Neutrophil (primary cell): ENCODE results near the gene SAA2.
"Not testable (repeated sequence)": the region's sequence is repeated elsewhere in the genome, so short reads cannot be mapped to it uniquely, and the experiment has no call there.

ENCODE experiments used
- H3K27ac ChIP-seq: fragments of 200-600 bp; sonication (generic); 2 replicates; pipeline ENCODE4 v1.5.1; 2016; ENCODE audit warnings: mild to moderate bottlenecking, moderate library complexity
- H3K27me3 ChIP-seq: fragments of 200-600 bp; sonication (generic); 2 replicates; pipeline ENCODE4 v1.6.0; 2016; ENCODE audit warnings: mild to moderate bottlenecking
- H3K36me3 ChIP-seq: fragments of 200-600 bp; sonication (generic); 2 replicates; pipeline ENCODE4 v1.5.1; 2017
- H3K4me1 ChIP-seq, 2 experiments: fragments of 200-600 bp in 1 of 2; sonication (generic) in 1 of 2; 1 replicate in 1 of 2; 2 replicates in 1 of 2; pipeline versions ENCODE4 v1.5.1 to v1.6.1; 2013 to 2016; ENCODE audit warnings: low read depth in 1 of 2, low read length in 1 of 2, mild to moderate bottlenecking in 1 of 2, moderate library complexity in 1 of 2; ENCODE audit not compliant: control insufficient read depth in 1 of 2, insufficient read depth in 1 of 2
- H3K4me3 ChIP-seq, 2 experiments: fragments of 200-600 bp in 1 of 2; sonication (generic) in 1 of 2; 1 replicate in 1 of 2; 2 replicates in 1 of 2; pipeline ENCODE4 v1.5.1; 2013 to 2016; ENCODE audit warnings: low read depth in 1 of 2, low read length in 1 of 2, mild to moderate bottlenecking in 1 of 2, moderate library complexity in 1 of 2
- H3K9me3 ChIP-seq: fragments of 200-600 bp; sonication (generic); 2 replicates; pipeline ENCODE4 v1.5.1; 2016
- TF ChIP-seq, protein P1 (sequence below): fragments of 200-600 bp; sonication (generic); IDR thresholded peaks from 2 replicates; pipeline ENCODE4 v1.5.1; 2016; ENCODE audit warnings: antibody characterized with exemption

Gene SAA2

DNA sequence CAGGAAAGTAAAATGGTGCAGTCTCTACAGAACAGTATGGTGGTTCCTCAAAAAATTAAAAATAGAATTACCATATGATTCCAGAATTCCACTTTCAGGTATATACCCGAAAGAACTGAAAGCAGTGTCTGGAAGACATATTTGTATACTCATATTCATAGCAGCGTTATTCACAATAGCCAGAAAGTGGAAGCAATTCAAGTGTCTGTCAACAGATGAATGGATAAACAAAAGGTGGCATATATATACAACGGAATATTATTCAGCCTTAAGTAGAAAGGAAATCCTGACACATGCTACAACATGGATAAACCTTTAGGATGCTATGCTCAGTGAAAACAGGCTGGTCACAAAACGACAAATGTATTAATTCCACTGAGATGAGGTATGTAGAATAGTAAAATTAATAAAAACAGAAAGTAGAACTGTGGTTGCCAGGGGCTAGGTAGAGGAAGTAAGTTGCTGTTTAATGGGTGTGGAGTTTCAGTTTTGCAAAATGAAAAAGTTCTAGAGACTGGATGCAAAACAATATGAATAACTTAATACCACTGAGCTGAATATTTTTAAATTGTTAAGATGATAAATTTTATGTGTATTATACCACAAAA, 32.1 kb upstream of the SAA2 start:
- H3K4me3 ChIP-seq, result no peak overlapping the region
- peaks cover 0 to 4% of the 10 kb centered on the region in 2 experiments for H3K4me1 ChIP-seq
- H3K27ac ChIP-seq, result no peak overlapping the region
- TF ChIP-seq, protein P1, sequence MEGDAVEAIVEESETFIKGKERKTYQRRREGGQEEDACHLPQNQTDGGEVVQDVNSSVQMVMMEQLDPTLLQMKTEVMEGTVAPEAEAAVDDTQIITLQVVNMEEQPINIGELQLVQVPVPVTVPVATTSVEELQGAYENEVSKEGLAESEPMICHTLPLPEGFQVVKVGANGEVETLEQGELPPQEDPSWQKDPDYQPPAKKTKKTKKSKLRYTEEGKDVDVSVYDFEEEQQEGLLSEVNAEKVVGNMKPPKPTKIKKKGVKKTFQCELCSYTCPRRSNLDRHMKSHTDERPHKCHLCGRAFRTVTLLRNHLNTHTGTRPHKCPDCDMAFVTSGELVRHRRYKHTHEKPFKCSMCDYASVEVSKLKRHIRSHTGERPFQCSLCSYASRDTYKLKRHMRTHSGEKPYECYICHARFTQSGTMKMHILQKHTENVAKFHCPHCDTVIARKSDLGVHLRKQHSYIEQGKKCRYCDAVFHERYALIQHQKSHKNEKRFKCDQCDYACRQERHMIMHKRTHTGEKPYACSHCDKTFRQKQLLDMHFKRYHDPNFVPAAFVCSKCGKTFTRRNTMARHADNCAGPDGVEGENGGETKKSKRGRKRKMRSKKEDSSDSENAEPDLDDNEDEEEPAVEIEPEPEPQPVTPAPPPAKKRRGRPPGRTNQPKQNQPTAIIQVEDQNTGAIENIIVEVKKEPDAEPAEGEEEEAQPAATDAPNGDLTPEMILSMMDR, result no peak
- peaks cover 61% of the 10 kb centered on the region for H3K36me3 ChIP-seq
- no peaks in the 10 kb centered on the region for H3K27me3 ChIP-seq
- no peaks in the 10 kb centered on the region for H3K9me3 ChIP-seq

DNA sequence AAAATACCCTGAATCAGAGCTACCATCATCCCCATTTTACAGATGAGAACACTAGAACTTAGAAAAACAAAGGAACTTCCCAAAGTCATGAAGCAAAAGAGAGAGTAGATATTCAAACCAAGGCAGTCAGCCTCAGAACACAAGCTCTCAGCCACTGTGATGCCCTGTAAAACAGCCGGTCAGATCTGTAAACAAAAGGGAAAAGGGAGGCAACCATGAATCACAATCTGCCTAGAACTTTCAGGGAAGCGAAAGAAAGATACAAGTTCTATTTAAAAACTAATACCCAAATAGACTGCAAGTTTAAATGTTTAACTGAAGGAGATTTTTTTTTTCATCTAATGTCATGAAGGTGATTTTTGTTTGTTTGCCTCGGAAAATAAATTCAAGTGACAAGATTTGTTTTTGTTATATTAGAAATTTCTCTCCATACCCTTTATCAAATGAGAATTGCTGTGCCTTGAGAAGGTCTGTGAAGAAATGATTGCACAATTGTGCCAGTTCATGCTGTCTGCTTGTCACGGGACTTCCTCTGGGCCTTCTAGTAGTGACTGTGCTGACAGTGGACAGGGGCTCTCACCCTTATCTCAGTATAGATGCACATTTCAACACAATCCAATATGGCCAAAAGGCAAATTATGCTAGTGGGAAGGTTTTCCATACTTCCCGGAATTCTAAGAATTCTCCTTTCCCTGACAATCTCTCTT, 29.2 kb upstream of the SAA2 start:
- peak overlapping the region; percentile 12 for H3K27ac ChIP-seq
- H3K4me1 ChIP-seq, result peaks cover 0 to 4% of the 10 kb centered on the region in 2 experiments

DNA sequence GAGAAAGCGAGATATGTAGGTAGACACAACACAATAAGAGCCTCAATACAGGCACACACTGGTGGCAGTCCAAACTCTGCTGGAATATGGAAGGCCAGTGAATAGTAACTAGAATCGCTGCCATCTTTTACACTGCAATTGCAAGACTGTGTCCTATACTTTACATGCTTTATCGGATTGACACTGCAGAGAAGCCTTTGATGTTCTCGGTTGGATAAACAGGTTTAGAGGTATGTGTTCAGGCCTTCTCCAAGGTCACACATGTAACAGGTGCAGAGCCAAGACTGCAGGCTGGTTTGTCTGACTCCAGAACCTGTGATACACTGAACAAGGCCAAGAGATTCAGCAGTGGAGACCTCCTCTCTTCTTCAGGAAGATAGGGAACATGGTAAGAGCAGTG, 22.7 kb upstream of the SAA2 start:
- Histone ChIP-seq H3K27me3 (no peaks in the 10 kb centered on the region), H3K9me3 (no peaks in the 10 kb centered on the region), H3K4me1 (no peaks in the 10 kb centered on the region), H3K27ac (no peak overlapping the region), H3K4me3 (no peak overlapping the region), H3K36me3 (no peaks in the 10 kb centered on the region)
- TF ChIP-seq, protein P1, result no peak

More for the DNA sequence above, 29.2 kb upstream of the SAA2 start:
- no peak overlapping the region for H3K4me3 ChIP-seq
- H3K27me3 ChIP-seq, result no peaks in the 10 kb centered on the region
- H3K36me3 ChIP-seq, result peaks cover 36% of the 10 kb centered on the region
- no peaks in the 10 kb centered on the region for H3K9me3 ChIP-seq
- TF ChIP-seq, protein P1, result no peak

DNA sequence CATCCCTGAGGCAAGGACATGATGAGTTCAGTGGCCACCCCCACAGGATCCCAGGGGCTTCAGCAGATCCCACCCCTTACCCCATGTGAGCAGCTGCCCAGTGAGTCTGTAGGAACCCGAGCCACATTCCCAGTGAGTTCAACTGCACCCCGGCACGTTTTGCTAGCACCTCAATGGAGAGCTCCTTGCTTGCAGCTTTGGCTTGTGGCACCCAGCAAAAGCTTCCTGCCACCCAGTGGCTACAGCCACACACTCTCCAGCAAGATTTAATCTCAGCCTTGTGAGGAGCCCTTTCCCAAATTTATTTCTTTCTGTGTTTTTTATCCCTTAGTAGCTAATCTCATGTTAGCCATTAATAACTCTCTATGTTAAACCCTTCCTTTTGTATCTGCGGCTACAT, 21.6 kb upstream of the SAA2 start:
- H3K4me1 ChIP-seq, result peaks cover 0 to 7% of the 10 kb centered on the region in 2 experiments
- no peak overlapping the region for H3K4me3 ChIP-seq
- TF ChIP-seq, protein P1, result no peak
- H3K36me3 ChIP-seq, result no peaks in the 10 kb centered on the region
- no peaks in the 10 kb centered on the region for H3K27me3 ChIP-seq
- H3K9me3 ChIP-seq, result no peaks in the 10 kb centered on the region
- no peak overlapping the region for H3K27ac ChIP-seq

DNA sequence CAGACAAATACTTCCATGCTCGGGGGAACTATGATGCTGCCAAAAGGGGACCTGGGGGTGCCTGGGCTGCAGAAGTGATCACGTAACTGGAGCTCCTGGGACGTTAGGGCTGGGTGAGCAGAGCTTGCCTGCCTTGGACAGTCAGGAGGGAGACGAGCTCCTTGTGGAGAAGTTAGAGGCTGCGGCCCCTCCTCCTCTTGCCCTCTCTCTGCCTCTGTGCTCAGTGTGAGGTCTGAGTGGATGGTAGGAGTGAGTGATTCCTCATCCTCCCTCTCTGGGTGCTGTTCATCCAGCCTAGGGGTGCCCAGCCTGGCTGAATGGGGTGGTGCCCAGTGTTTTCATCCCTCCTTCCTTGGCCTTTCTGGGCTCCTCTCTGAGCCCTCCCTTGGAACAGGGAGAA, 20.8 kb upstream of the SAA2 start:
- not testable (repeated sequence) for H3K9me3 ChIP-seq, H3K4me3 ChIP-seq, H3K27ac ChIP-seq, H3K36me3 ChIP-seq, H3K27me3 ChIP-seq, H3K4me1 ChIP-seq

DNA sequence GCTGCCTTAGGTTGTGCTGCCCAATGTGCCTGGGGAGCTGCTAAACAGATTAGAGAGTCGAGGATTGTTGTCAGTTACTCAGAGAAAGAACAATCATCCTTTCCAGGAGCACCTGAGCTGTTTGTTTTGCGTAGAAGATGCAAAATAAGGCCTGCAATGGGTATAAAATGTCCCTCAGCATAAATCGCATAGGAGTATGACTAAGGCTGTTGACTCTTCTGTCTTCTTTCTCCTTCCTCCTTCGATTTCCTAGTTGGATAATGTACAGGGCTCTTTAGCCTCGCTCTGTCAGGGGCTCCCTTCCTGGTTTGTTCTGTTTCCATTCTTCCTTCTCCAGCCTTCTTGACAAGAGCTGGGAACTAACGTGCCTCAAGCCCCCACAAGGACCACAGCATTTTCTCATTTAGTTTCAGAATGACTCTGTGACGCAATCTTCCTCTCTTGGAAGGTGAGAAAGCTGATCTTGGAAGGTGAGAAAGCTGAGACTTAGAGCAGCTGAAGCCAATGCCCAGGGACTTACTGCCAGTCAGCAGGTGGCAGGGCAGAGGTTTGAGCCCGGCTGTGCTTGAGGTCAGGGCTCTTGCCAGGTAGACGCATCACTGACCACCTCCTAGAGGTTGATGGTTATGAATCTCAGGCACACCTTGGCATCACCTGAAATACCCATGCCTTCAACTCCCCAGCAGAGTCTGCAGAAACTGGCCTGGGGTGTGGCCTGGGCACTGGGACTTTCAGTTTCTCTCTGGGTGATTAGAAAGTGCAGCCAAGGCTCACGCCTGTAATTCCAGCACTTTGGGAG, 19.1 kb upstream of the SAA2 start:
- H3K4me1 ChIP-seq, H3K4me3 ChIP-seq, H3K36me3 ChIP-seq, H3K27me3 ChIP-seq, H3K27ac ChIP-seq, H3K9me3 ChIP-seq: not testable (repeated sequence)
